Activated CD4-positive, alpha-beta T cell treated with anti-CD3 and anti-CD28 coated beads, Interleukin-2, amount 10 ng/mL, durations not matched to agents 24 days and 14 days (primary cell): ENCODE results near the gene KPNA1. TPM values are rescaled to one million over a fixed set of nuclear protein-coding genes. Genes with fewer than 3 reads are reported as not detected.

ENCODE experiments used
- DNase-seq: peaks from one replicate; pipeline ENCODE4 v3.0.0; 2022
- H3K27ac Mint-ChIP-seq: one replicate; pipeline ENCODE4 v1.8.0; 2022; ENCODE audit warnings: mild to moderate bottlenecking, mixed read lengths
- H3K27me3 Mint-ChIP-seq: one replicate; pipeline ENCODE4 v1.8.0; 2022; ENCODE audit warnings: mixed read lengths
- H3K36me3 Mint-ChIP-seq: one replicate; pipeline ENCODE4 v1.8.0; 2022; ENCODE audit warnings: low read depth, mild to moderate bottlenecking, mixed read lengths
- H3K4me1 Mint-ChIP-seq: one replicate; pipeline ENCODE4 v1.8.0; 2021; ENCODE audit warnings: mixed read lengths
- H3K4me3 Mint-ChIP-seq: one replicate; pipeline ENCODE4 v1.8.0; 2022; ENCODE audit warnings: mild to moderate bottlenecking, moderate library complexity, mixed read lengths
- H3K9me3 Mint-ChIP-seq: one replicate; pipeline ENCODE4 v1.8.0; 2021; ENCODE audit warnings: mixed read lengths
- intact Hi-C: fragments of 100-400 bp; cut with micrococcal nuclease; formaldehyde crosslinking; loops from one replicate; pipeline ENCODE4 v1.15.1; 2023
- total RNA-seq: library from RNA; stranded (reverse); gene quantifications from 2 replicates; pipeline ENCODE4 v1.2.3, GENCODE V29; 2022

Gene KPNA1
- total RNA-seq, 1 donor from 2014 or later = 78.4 TPM

GRCh38 chr3:122546151-122546550 lies 31.4 kb upstream of the KPNA1 start:
- DNase-seq = no peak
- Mint-ChIP-seq H3K4me1 (peaks cover 16% of the 10 kb centered on the region), H3K9me3 (no peaks in the 10 kb centered on the region), H3K4me3 (no peak overlapping the region), H3K27ac (no peak overlapping the region), H3K27me3 (no peaks in the 10 kb centered on the region), H3K36me3 (peaks cover 74% of the 10 kb centered on the region)
- intact Hi-C loops = no loop called here

DNA sequence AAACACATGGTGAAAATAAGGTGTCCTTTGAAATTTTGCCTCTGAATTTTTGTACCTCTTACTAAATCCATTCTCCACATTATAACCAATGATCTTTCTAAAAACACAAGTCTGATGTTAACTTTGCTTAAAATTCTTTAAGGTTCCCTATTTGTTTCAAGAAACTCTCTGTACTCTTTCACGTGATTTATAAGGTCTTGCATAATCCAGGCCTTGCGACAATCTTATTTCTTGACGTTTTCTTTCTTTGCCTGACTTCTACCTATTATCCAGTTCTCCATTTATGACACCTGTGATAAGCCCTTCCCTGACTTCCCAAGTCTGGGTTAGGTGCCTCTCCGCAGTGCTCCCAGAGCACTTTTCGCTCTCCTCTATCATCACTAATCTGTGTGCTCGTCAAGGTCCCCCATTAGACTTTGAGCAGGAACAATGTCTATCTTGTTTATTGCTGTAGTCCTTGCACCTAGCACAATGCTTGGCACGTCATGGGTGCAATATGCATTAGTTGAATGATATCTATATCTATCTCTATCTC lies 24.3 kb upstream of the KPNA1 start:
- no peak overlapping the region for H3K27ac Mint-ChIP-seq
- no peak for DNase-seq
- H3K36me3 Mint-ChIP-seq = peaks cover 73% of the 10 kb centered on the region
- no peaks in the 10 kb centered on the region for H3K9me3 Mint-ChIP-seq
- no peak overlapping the region for H3K4me3 Mint-ChIP-seq
- no peaks in the 10 kb centered on the region for H3K27me3 Mint-ChIP-seq
- intact Hi-C loops = no loop called here
- H3K4me1 Mint-ChIP-seq = peaks cover 32% of the 10 kb centered on the region

GRCh38 chr3:122536632-122537001 lies 21.9 kb upstream of the KPNA1 start:
- intact Hi-C loops = no loop called here
- DNase-seq = no peak
- no peak overlapping the region for H3K27ac Mint-ChIP-seq
- H3K36me3 Mint-ChIP-seq = peaks cover 81% of the 10 kb centered on the region
- peaks cover 52% of the 10 kb centered on the region for H3K4me1 Mint-ChIP-seq
- H3K27me3 Mint-ChIP-seq = no peaks in the 10 kb centered on the region
- no peaks in the 10 kb centered on the region for H3K9me3 Mint-ChIP-seq
- no peak overlapping the region for H3K4me3 Mint-ChIP-seq

GRCh38 chr3:122535964-122536631 lies 21.4 kb upstream of the KPNA1 start:
- intact Hi-C loops = loop anchor here (2.0 kb wide), 3 partner anchors 75 to 143 kb away; no protein-coding TSS in a partner anchor
- H3K36me3 Mint-ChIP-seq = peaks cover 80% of the 10 kb centered on the region
- no peaks in the 10 kb centered on the region for H3K27me3 Mint-ChIP-seq
- DNase-seq = no peak
- no peaks in the 10 kb centered on the region for H3K9me3 Mint-ChIP-seq
- H3K4me3 Mint-ChIP-seq = no peak overlapping the region
- no peak overlapping the region for H3K27ac Mint-ChIP-seq
- H3K4me1 Mint-ChIP-seq = peaks cover 52% of the 10 kb centered on the region

- intact Hi-C loops = loop anchor here (1.0 to 5.0 kb wide), 9 partner anchors 20 to 141 kb away; partner anchors contain the start of genes DTX3L, KPNA1, PARP15 and PARP9
- peak overlapping the region; percentile 9 for H3K4me3 Mint-ChIP-seq
- peak overlapping the region; percentile 63 for H3K27ac Mint-ChIP-seq
- H3K36me3 Mint-ChIP-seq = peaks cover 76% of the 10 kb centered on the region
- H3K27me3 Mint-ChIP-seq = no peaks in the 10 kb centered on the region
- peaks cover 46% of the 10 kb centered on the region for H3K4me1 Mint-ChIP-seq
- peak; percentile 81 for DNase-seq
- H3K9me3 Mint-ChIP-seq = no peaks in the 10 kb centered on the region
Measured at GRCh38 chr3:122533931-122534334, 19.2 kb upstream of the KPNA1 start.

- peaks cover 74% of the 10 kb centered on the region for H3K36me3 Mint-ChIP-seq
- H3K9me3 Mint-ChIP-seq = no peaks in the 10 kb centered on the region
- no peak for DNase-seq
- H3K4me1 Mint-ChIP-seq = peaks cover 42% of the 10 kb centered on the region
- peak overlapping the region; percentile 28 for H3K4me3 Mint-ChIP-seq
- no peaks in the 10 kb centered on the region for H3K27me3 Mint-ChIP-seq
- peak overlapping the region; percentile 63 for H3K27ac Mint-ChIP-seq
- intact Hi-C loops = loop anchor here (2.0 to 5.0 kb wide), 3 partner anchors 31 to 117 kb away; partner anchors contain the start of genes DTX3L, PARP15, PARP9 and WDR5B
Measured at GRCh38 chr3:122533480-122533879, 18.7 kb upstream of the KPNA1 start.

- no peak overlapping the region for H3K4me3 Mint-ChIP-seq
- intact Hi-C loops = loop anchor here (5.0 kb wide), 1 partner anchor 47 kb away; the partner anchor contains the start of gene PARP15
Measured at GRCh38 chr3:122530164-122530563, 15.4 kb upstream of the KPNA1 start.

GRCh38 chr3:122523317-122523716 lies 8.6 kb upstream of the KPNA1 start:
- Mint-ChIP-seq H3K4me3 (no peak overlapping the region), H3K36me3 (peaks cover 26% of the 10 kb centered on the region), H3K9me3 (no peaks in the 10 kb centered on the region), H3K27ac (no peak overlapping the region), H3K4me1 (peaks cover 6% of the 10 kb centered on the region), H3K27me3 (no peaks in the 10 kb centered on the region)
- DNase-seq = no peak
- intact Hi-C loops = no loop called here

More at GRCh38 chr3:122530164-122530563, 15.4 kb upstream of the KPNA1 start:
- H3K4me1 Mint-ChIP-seq = peaks cover 32% of the 10 kb centered on the region
- peaks cover 70% of the 10 kb centered on the region for H3K36me3 Mint-ChIP-seq
- no peaks in the 10 kb centered on the region for H3K27me3 Mint-ChIP-seq
- H3K9me3 Mint-ChIP-seq = no peaks in the 10 kb centered on the region
- H3K27ac Mint-ChIP-seq = peak overlapping the region; percentile 65
- peak; percentile 47 for DNase-seq

DNA sequence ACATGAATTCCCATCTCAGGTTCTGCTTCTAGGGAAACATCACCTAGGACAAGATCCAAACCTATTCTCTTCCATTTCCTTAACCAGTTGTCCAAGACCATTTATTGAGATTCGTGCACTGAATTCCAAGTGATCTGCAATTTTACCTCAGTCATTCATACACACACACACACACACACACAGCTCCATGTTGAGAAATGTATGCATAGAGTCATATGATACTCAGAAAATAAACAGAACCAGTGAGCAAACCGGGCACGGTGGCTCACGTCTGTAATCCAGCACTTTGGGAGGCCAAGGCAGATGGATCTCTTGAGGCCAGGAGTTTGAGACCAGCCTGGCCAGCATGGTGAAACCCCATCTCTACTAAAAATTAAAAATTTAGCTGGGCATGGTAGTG lies 6.1 kb upstream of the KPNA1 start:
- peaks cover 4% of the 10 kb centered on the region for H3K4me1 Mint-ChIP-seq
- intact Hi-C loops = no loop called here
- H3K27ac Mint-ChIP-seq = no peak overlapping the region
- peaks cover 8% of the 10 kb centered on the region for H3K36me3 Mint-ChIP-seq
- no peak for DNase-seq
- H3K4me3 Mint-ChIP-seq = no peak overlapping the region
- H3K9me3 Mint-ChIP-seq = no peaks in the 10 kb centered on the region
- H3K27me3 Mint-ChIP-seq = no peaks in the 10 kb centered on the region

DNA sequence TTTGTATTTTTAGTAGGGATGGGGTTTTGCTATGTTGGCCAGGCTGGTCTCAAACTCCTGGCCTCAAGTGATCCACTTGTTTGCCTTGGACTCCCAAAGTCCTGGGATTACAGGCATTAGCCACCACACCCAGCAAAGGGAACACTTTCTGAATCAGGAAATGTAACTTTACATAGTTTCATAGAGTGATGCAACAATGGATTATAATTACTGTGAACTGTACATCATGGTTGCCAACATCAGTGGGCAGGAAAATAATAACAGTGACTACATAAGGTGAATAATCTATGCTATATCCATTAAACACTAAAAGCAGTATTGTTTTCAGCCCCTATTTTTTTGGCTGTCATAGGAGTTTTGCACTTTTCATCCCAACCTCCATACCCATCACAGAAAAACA lies 5.0 kb upstream of the KPNA1 start:
- intact Hi-C loops = no loop called here
- peaks cover 8% of the 10 kb centered on the region for H3K4me1 Mint-ChIP-seq
- H3K27ac Mint-ChIP-seq = no peak overlapping the region
- DNase-seq = peak; percentile 45
- H3K36me3 Mint-ChIP-seq = peaks cover 5% of the 10 kb centered on the region
- H3K4me3 Mint-ChIP-seq = no peak overlapping the region
- H3K27me3 Mint-ChIP-seq = no peaks in the 10 kb centered on the region
- no peaks in the 10 kb centered on the region for H3K9me3 Mint-ChIP-seq

GRCh38 chr3:122516846-122517360 lies 2.2 kb upstream of the KPNA1 start:
- Mint-ChIP-seq H3K36me3 (peaks cover 10% of the 10 kb centered on the region), H3K27ac (no peak overlapping the region), H3K4me1 (peaks cover 16% of the 10 kb centered on the region), H3K27me3 (no peaks in the 10 kb centered on the region), H3K9me3 (no peaks in the 10 kb centered on the region), H3K4me3 (no peak overlapping the region)
- peak; percentile 56 for DNase-seq
- intact Hi-C loops = no loop called here

DNA sequence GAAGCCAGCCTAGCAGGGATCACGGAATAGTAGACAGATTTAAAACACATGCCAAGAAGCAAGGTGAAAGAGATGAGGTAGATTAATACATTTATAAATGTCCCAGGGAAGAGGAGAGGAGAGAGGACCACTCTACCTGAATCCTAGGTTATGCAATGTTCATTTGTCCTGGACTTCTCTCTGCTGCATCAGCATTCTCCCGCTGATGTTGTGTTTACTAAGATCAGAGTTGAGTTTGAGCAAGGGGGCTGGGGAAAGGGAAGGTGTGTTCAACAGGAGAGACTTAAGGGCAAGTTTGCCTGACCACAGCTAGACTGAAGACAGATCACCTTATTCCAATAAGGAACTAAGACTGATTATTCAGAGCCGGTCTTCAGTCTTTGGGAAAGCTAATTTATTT lies 1.1 kb upstream of the KPNA1 start:
- Mint-ChIP-seq H3K9me3 (no peaks in the 10 kb centered on the region), H3K27ac (no peak overlapping the region), H3K27me3 (no peaks in the 10 kb centered on the region), H3K4me1 (peaks cover 26% of the 10 kb centered on the region), H3K4me3 (peak overlapping the region; percentile 2), H3K36me3 (peaks cover 17% of the 10 kb centered on the region)
- intact Hi-C loops = no loop called here
- peak; percentile 49 for DNase-seq

- Mint-ChIP-seq H3K27me3 (no peaks in the 10 kb centered on the region), H3K9me3 (no peaks in the 10 kb centered on the region), H3K4me3 (peak overlapping the region; percentile 84), H3K4me1 (peaks cover 26% of the 10 kb centered on the region), H3K27ac (peak overlapping the region; percentile 91), H3K36me3 (peaks cover 16% of the 10 kb centered on the region)
- no peak for DNase-seq
- intact Hi-C loops = no loop called here
Measured at GRCh38 chr3:122515020-122515468, 305 bp upstream of the KPNA1 start.

DNA sequence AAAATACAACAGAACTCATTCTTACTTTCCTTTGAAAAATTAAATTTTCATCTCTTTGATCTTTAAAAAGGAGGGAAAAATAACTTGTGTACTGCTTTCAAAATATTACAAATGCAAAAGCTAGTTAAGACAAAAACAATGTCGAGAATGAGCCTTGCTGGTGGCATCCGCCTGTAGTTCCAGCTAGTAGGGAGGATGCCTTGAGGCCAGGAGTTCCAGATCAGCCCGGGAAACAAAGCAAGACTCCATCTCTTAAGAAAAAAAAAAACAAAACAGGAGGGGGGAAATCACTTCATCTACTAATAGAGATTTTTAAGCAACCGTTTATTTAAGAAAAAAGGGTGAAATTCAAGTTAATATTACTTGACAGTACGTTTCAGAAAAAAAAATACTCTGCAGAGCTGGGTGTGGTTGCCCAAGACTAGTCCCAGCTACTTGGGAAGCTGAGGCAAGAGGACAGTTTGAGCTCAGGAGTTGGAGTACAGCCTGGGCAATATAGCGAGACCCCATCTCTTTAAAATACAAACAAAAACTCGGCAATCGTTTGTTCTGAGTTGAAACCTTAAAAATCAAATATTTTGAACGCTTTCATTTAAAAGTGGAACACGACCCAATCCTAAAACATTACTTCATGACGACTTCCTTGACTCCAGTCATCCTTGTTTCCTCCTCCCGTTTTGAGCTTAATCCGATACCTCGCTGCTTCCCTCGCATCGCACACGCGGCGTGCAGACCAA lies 1.2 kb downstream of the KPNA1 start:
- intact Hi-C loops = loop anchor here (1.0 to 5.0 kb wide), 6 partner anchors 16 to 130 kb away; partner anchors contain the start of genes MIX23 and WDR5B
- Mint-ChIP-seq H3K27ac (peak overlapping the region; percentile 87), H3K4me1 (peaks cover 25% of the 10 kb centered on the region), H3K4me3 (peak overlapping the region; percentile 84), H3K36me3 (peaks cover 23% of the 10 kb centered on the region), H3K27me3 (no peaks in the 10 kb centered on the region), H3K9me3 (no peaks in the 10 kb centered on the region)
- DNase-seq = no peak
